Stimulated activated CD4-positive, alpha-beta T cell treated with anti-CD3 and anti-CD28 coated beads, Interleukin-1b, Interleukin-23, amount 100 ng/mL, for 1 hour (primary cell): ENCODE measurements around the gene ANTXR2.

Experiments used
- DNase-seq, 2 donors: peaks; one replicate each; pipeline ENCODE4 v3.0.0-alpha.2; 2020; ENCODE audit warnings: low read depth in 2 of 2

ANTXR2 gene

DNA sequence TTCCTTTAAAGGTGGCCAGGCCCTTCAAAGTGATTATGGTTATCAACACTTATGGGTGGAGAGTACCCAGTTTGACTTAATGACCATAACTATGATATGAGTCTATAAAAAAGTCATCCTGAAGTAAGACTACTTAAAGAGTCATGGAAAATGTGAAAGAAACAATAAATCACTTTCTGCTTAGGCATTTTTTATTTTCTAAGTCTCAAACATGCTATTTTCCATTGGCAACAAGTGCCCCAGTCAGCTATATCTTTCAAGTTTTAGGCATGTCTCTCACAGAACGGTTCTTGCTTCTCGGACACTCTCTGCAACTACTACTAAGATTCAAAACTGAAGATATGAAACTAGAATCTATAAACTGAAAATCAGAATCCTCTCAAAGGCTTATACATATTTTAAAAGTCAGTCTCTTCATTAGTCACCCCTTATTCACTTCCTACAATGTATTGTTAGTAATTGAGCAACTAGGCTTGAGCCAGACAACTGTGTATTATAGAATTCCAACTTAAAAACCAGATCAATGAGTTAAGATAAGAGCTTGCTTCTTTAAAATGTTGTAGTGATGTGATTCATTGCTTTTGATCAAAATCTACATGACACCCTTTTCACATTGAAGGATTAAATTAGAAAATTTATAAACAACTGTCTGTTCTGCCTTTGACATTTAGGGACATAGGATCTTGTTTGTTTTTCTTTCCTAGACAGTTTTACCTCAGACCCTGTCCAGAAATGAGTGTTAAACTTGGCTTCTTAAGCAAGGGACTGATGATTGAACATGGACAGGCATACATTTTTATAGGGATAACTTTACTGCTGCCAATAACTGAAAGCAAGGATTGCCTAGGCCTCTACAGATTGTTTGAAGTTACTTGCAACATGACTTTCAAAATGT lies 2.9 kb downstream of the ANTXR2 start:
- DNase-seq, result no peak

DNA sequence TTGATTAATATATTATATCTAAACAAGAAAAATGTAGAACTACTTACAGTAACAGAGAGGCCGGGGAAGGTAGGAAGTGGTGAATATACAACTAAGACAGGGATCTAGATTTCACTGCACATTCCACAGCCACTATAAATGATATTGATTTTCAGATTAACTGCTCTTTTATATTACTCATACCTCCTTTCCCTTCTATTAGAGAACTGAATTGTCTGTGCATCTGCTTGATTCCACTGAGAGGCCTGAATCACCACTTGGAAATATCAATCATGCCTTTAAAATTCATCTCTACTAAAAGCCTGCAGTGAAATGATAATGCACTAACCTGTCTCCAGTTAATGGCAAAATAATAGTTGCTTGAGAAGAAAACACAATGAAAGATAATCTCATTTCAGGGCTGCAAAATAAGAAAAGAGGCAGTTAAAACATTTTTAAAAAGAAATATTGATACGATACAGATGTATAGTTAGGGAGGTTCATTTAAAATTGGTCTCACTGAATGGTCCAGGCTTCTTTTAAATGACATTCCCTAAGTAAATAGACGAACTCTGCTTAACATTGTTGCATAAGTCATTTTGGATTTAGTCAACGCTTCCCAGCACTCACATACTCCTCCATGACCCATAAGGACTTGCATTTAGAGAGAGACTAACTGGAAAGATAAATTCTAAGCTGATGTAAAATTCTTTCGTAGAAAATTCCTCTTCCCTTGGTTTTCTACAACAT lies 3.8 kb downstream of the ANTXR2 start:
- no peak for DNase-seq

DNA sequence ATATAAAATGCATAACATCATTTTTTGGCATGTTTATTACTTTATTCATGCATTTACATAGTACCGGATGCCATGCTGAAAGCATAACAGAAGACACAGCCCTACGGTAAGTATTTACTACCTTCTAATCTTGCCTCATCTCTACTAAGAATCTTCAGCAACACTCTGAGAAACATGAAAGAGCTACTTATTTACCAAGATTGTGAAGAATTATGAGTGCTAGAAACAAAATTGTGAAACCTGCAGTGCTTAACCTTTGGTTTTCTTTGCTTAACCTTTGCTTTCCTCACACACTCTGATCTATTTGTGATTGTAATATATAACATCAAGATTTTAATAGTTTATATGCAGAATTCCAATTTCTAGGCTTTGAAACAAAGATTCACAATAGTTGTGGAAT lies 7.4 kb downstream of the ANTXR2 start:
- DNase-seq, result no peak

DNA sequence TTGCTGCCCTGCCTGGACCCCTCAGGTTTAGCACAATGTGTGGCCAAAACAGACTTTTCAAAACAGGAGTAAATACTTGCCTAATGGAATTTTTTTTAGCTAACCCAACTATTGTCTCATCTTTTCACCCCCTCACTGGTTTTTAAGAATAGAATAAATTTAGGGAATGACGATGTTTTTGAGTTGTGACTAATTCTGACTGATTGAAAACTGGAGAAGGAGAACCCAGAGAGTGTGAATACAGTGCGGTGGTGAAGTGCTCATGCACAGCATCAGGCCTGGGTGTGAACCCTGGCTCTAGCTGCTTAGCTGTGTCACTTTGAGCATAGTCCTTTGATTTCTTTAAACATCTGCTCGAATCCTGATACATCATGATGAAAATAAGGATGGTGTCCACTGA lies 10.5 kb downstream of the ANTXR2 start:
- no peak for DNase-seq

DNA sequence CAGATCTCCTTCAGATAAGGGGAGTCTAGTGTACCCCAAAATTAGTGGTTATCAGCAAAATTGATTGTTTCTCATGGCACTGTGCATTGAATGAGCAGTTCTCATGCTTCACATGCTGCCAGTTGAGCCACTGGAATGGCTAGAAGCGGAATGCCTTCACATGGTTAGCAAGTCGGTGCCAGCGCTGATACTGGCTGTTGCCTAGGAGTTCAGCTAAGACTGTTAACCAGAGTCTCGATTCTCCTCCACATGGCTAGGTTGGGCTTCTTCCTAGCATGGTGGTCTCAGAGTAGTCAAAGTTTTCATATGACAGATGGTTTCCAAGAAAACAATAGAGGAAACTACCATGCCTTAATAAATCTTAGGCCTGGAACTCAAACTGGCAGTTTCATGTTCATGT lies 12.2 kb downstream of the ANTXR2 start:
- DNase-seq, result no peak

DNA sequence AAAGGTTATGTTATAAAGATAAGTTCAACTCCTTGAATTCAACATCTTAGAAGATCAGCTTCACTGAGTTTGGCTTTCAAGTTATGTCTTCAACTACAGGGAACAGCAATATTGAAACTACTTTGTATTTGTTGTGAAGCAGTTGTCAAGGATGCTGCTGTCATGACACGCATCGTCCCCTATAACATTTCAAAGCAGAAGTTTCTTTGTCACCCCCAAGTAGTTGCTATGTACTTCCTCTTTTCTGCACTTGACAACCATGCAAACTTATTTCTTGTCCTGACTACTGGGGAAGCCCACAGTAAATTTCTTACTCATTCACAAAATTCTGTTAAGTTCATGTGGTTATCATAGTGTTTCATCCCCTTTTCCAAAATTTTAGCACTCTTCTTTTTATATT lies 14.3 kb downstream of the ANTXR2 start:
- no peak for DNase-seq

DNA sequence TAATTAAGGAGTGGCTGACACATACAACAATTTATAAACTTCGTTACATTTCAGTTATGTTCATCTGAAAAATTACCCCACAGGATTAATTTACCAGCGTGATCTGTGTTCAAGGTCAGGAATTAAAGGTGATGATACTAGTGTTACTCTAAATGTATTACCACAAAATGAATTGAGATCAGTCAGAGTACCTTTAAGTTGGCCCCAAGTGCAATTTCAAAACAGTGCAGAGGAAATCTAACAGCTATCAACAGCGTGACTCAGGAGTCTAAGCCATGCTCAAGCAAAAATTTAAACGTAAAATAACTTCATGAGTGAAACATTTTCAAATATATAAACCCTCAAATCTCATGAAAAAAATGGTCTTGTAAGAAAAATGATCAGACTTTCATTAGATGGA lies 18.7 kb downstream of the ANTXR2 start:
- DNase-seq, result no peak

- no peak for DNase-seq
Measured at GRCh38 chr4:80053140-80053910, 19.7 kb downstream of the ANTXR2 start.

DNA sequence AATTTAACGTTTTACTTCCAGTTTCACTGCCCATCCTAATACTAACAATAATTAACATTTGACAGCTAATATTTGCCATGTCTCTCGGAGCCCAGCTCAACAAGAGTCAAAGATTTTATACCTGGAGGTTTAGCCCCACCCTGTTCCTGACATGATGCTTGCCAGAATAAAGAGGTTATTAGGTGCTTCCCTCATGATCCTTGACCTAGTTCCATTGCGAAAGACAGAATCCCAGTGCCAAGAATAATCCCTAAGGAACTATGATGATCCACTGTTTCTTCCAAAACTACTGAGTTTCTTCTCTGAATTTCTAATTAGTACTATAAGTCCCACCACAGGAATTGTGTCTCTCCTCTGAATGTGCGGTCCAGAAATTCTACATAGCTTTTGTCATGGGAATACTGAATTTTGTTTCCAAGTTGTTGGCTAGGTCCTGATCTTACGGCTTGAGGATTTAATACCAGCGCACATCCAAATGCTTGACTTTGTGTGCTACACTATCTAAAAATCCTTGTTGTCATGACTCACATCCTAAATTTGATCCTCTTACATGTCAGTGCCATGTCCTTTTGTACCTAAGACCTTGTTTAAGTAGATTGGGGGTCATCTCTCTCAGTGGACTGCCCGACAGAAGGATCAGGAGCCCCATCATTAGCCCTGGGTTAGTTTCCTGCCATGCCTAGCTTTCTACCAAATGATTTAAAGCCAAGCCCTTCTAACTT lies 23.1 kb downstream of the ANTXR2 start:
- DNase-seq, result no peak

GRCh38 chr4:80049402-80049801 lies 23.6 kb downstream of the ANTXR2 start:
- DNase-seq, result no peak

GRCh38 chr4:80045786-80046185 lies 27.2 kb downstream of the ANTXR2 start:
- DNase-seq, result no peak

DNA sequence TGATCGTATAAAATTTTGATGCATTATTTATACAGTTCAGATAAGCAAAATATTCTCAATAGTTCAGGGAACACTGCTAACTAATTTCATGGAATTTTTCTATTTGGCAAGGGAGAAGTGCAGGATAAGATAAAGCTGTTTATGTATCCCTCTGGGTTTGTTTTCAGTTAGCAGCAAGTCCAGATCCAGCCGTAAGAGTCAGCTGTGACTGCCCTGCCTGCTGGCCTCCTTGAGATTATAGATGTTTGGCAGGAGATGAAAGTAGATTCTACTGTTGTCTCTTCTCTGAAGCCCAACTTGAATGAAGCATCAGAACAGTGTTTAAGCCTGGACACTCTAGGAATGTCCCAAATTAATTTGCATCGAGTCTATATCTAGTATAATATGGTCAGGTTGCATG lies 29.5 kb downstream of the ANTXR2 start:
- no peak for DNase-seq

GRCh38 chr4:80042821-80043220 lies 30.2 kb downstream of the ANTXR2 start:
- DNase-seq, result no peak

DNA sequence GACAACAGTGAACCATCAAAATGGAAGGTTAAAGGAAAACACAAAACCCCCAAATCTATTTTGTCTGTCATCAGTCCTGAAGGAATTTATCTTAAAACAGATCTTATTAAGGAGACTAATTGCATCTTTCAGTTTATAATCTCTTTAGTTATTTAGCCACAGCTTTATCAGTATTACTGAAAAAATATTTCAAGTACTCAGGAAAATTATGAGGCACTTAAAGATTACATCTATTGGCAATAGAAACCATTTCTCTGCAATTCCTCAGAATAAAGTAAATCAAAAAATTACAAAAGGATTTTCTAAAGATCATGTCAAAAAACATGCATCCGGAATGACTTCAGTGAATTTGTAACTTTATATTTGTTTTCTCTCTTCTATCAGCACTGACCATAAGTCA lies 35.2 kb downstream of the ANTXR2 start:
- no peak for DNase-seq

GRCh38 chr4:80036949-80037685 lies 35.9 kb downstream of the ANTXR2 start:
- no peak for DNase-seq

GRCh38 chr4:80036306-80036705 lies 36.7 kb downstream of the ANTXR2 start:
- DNase-seq, result no peak

GRCh38 chr4:80035336-80035735 lies 37.7 kb downstream of the ANTXR2 start:
- no peak for DNase-seq

- DNase-seq, result no peak
Measured at GRCh38 chr4:80033581-80033980, 39.4 kb downstream of the ANTXR2 start.

DNA sequence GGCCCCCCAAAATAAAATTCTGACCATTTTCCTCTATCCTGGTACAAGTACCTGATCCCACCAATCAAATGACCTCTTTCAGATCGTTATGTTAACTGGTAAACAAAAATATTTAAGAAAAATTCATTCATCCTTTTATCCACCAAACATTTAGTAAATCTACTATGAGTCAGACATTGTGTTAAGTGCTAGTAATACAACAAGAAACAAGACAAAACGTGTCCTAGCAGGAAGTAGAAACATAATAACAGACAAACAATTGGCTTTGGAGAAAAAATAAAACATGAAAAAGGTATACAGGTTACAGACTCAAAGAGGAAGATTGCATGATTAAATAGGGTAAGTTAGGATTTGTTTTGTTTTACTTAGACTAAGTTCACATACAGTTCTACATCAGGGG lies 43.7 kb downstream of the ANTXR2 start:
- DNase-seq, result no peak

DNA sequence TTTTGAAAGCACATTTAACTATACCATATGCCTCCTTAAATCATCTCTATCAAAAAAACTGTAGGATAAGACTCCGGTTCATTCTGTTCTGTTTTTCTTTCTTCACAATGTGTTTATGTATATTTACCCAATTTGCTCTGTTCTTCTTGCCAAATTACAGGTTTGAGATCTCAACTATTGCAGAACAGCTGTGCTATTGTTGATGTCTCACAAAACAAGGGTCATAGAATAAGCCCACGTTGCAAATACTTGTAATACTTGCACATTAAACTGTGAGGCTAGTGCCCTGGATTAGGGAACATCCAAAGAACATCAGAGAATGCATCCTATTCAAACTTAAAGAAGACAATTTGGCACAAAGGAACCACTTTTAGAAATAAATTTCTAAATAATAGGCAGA lies 45.4 kb downstream of the ANTXR2 start:
- no peak for DNase-seq

- no peak for DNase-seq
Measured at GRCh38 chr4:80026100-80026499, 46.9 kb downstream of the ANTXR2 start.
